Osteoblast (primary cell): ENCODE results near the gene RINT1. TPM values are rescaled to one million over a fixed set of nuclear protein-coding genes. Genes with fewer than 3 reads are reported as not detected.

Experiments used
- DNase-seq: peaks from one replicate; pipeline ENCODE4 v3.0.0; 2011; ENCODE audit warnings: low spot score, mixed read lengths; ENCODE audit not compliant: insufficient read length; ENCODE audit errors: missing footprints
- H2AFZ ChIP-seq: 2 replicates; pipeline ENCODE4 v1.6.0; 2011; ENCODE audit warnings: mild to moderate bottlenecking, low read length
- H3K27ac ChIP-seq: 2 replicates; pipeline ENCODE4 v1.5.1; 2011; ENCODE audit warnings: mild to moderate bottlenecking, low read depth, low read length, moderate library complexity
- H3K27me3 ChIP-seq: 2 replicates; pipeline ENCODE4 v1.6.0; 2012; ENCODE audit warnings: mild to moderate bottlenecking, control low read depth, inconsistent platforms, low read length, moderate library complexity; ENCODE audit not compliant: insufficient read depth
- H3K36me3 ChIP-seq: 2 replicates; pipeline ENCODE4 v1.5.1; 2011; ENCODE audit warnings: mild to moderate bottlenecking, low read length, control low read depth, moderate library complexity; ENCODE audit not compliant: insufficient read depth
- H3K4me1 ChIP-seq: 2 replicates; pipeline ENCODE4 v1.5.1; 2011; ENCODE audit warnings: mild to moderate bottlenecking, low read length, control low read depth, moderate library complexity; ENCODE audit not compliant: insufficient read depth
- H3K4me2 ChIP-seq: 2 replicates; pipeline ENCODE4 v1.6.0; 2011; ENCODE audit warnings: mild to moderate bottlenecking, low read length; ENCODE audit not compliant: insufficient read depth
- H3K4me3 ChIP-seq: fragments of 200-600 bp; sonication (generic); 3 replicates; pipeline ENCODE4 v1.5.1; 2012; ENCODE audit warnings: mild to moderate bottlenecking, low read length, inconsistent platforms; ENCODE audit not compliant: insufficient read depth
- H3K79me2 ChIP-seq: 2 replicates; pipeline ENCODE4 v1.6.0; 2012; ENCODE audit warnings: mild to moderate bottlenecking, low read length, control low read depth, inconsistent platforms; ENCODE audit not compliant: insufficient read depth
- H3K9me3 ChIP-seq: 2 replicates; pipeline ENCODE4 v1.5.1; 2011; ENCODE audit warnings: low read depth, low read length, control low read depth
- H4K20me1 ChIP-seq: 2 replicates; pipeline ENCODE4 v1.6.0; 2012; ENCODE audit warnings: mild to moderate bottlenecking, low read length, control low read depth; ENCODE audit not compliant: insufficient read depth
- total RNA-seq: library from RNA; depleted of rRNA; stranded (reverse); fragments of >200 nt; gene quantifications from 2 replicates; pipeline ENCODE4 v1.2.3, GENCODE V29; 2012
- TF ChIP-seq, protein P1 (sequence below): IDR thresholded peaks from 2 replicates; pipeline ENCODE4 v1.5.1; 2011; ENCODE audit warnings: mild to moderate bottlenecking, low read depth, low read length, moderate library complexity; ENCODE audit errors: extremely low read depth

Gene RINT1
- total RNA-seq, 1 donor = 16.6 TPM

DNA sequence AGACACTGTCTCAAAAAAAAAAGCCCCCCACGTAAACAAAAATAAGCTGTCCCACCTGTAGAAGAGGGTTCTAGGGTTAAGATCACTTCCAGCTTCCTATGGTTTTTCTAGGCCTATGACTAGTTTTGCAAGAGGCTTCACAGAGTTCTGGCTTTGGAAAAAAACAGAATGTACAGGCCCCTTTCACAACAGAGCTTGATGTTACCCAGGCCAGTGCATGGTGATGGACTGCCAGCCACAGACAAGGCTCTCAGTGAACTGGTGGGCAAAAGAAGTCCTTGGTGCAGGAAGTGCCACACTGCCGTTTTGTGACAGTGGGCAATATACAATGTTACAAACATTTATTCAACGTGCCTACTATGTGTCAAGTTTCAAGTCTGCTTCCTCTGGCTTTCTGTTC lies 67.5 kb downstream of the RINT1 start:
- H3K79me2 ChIP-seq = no peaks in the 10 kb centered on the region
- H3K4me1 ChIP-seq = no peaks in the 10 kb centered on the region
- peaks cover 7% of the 10 kb centered on the region for H3K27me3 ChIP-seq
- DNase-seq = no peak
- H3K36me3 ChIP-seq = no peaks in the 10 kb centered on the region
- no peaks in the 10 kb centered on the region for H3K9me3 ChIP-seq
- TF ChIP-seq, protein P1, sequence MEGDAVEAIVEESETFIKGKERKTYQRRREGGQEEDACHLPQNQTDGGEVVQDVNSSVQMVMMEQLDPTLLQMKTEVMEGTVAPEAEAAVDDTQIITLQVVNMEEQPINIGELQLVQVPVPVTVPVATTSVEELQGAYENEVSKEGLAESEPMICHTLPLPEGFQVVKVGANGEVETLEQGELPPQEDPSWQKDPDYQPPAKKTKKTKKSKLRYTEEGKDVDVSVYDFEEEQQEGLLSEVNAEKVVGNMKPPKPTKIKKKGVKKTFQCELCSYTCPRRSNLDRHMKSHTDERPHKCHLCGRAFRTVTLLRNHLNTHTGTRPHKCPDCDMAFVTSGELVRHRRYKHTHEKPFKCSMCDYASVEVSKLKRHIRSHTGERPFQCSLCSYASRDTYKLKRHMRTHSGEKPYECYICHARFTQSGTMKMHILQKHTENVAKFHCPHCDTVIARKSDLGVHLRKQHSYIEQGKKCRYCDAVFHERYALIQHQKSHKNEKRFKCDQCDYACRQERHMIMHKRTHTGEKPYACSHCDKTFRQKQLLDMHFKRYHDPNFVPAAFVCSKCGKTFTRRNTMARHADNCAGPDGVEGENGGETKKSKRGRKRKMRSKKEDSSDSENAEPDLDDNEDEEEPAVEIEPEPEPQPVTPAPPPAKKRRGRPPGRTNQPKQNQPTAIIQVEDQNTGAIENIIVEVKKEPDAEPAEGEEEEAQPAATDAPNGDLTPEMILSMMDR = no peak
- H4K20me1 ChIP-seq = no peaks in the 10 kb centered on the region
- H3K4me3 ChIP-seq = no peak overlapping the region
- no peak overlapping the region for H2AFZ ChIP-seq
- no peak overlapping the region for H3K4me2 ChIP-seq
- no peak overlapping the region for H3K27ac ChIP-seq

- Histone ChIP-seq H3K4me3 (no peak overlapping the region), H3K9me3 (no peaks in the 10 kb centered on the region), H2AFZ (no peak overlapping the region), H3K27ac (no peak overlapping the region), H3K4me2 (no peak overlapping the region), H3K36me3 (no peaks in the 10 kb centered on the region), H3K79me2 (no peaks in the 10 kb centered on the region), H4K20me1 (no peaks in the 10 kb centered on the region), H3K27me3 (peaks cover 7% of the 10 kb centered on the region), H3K4me1 (no peaks in the 10 kb centered on the region)
- TF ChIP-seq, protein P1 = no peak
- no peak for DNase-seq
Measured at GRCh38 chr7:105600720-105601550, 68.9 kb downstream of the RINT1 start.

DNA sequence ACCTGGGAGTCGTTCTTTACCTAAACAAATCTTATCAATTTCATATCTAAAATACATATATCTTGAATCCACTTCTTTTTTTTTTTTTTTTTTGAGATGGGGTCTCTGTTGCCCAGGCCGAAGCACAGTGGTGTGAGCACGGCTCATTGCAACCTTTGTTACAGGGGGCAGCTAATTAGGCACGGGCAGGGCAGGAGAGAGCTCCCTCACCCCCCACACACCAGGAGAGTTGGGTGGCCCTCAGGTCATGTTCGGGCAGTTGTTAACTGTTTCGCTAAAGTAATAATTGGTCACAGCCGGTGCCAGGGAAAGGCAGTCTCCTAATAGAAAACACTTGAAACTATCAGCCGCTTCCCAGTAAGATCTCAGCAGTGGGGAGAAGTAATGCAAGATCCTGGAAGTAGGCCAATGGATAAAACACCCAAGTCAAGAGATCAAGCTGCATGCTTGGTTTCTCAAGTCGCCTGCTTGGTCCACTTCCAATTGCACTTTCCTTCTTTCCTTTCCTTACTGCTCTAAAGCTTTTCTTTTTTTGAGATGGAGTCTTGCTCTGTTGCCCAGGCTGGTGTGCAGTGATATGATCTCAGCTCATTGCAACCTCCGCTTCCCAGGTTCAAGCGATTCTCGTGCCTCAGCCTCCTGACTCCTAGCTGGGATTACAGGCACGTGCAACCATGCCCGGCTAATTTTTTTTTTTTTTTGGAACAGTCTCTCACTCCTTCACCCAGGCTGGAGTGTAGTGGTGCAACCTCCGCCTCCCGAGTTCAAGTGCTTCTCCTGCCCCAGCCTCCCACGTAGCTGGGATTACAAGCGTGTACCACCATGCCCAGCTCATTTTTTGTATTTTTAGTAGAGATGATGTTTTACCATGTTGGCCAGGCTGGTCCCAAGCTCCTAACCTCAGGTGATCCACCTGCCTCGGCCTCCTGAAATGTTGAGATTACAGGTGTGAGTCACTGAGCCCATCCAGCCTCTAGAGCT lies 70.6 kb downstream of the RINT1 start:
- Histone ChIP-seq H3K27ac (no peak overlapping the region), H3K79me2 (no peaks in the 10 kb centered on the region), H3K36me3 (no peaks in the 10 kb centered on the region), H3K4me2 (no peak overlapping the region), H3K9me3 (no peaks in the 10 kb centered on the region), H3K4me1 (no peaks in the 10 kb centered on the region), H3K4me3 (no peak overlapping the region), H3K27me3 (no peaks in the 10 kb centered on the region), H4K20me1 (no peaks in the 10 kb centered on the region), H2AFZ (no peak overlapping the region)
- no peak for DNase-seq
- TF ChIP-seq, protein P1 = no peak
